Mononuclear cell (primary cell): ENCODE measurements around the gene CTSD. TPM values are rescaled to one million over a fixed set of nuclear protein-coding genes. Genes with fewer than 3 reads are reported as not detected.

Source experiments
- H3K27me3 ChIP-seq: 2 replicates; pipeline ENCODE4 v1.6.0; 2011; ENCODE audit warnings: low read length, control low read depth; ENCODE audit not compliant: insufficient read depth
- H3K4me1 ChIP-seq: 2 replicates; pipeline ENCODE4 v1.5.1; 2011; ENCODE audit warnings: mild to moderate bottlenecking, low read length, control low read depth; ENCODE audit not compliant: insufficient read depth
- H3K4me3 ChIP-seq: 2 replicates; pipeline ENCODE4 v1.5.1; 2011; ENCODE audit warnings: mild to moderate bottlenecking, low read length, moderate library complexity
- H3K9me3 ChIP-seq: 2 replicates; pipeline ENCODE4 v1.5.1; 2011; ENCODE audit warnings: low read depth, mild to moderate bottlenecking, control low read depth, low read length
- total RNA-seq: library from RNA; depleted of rRNA; stranded (reverse); fragments of >200 nt; gene quantifications from one replicate; pipeline ENCODE4 v1.2.3, GENCODE V29; 2012

The CTSD gene
- total RNA-seq, 1 donor, result 253 TPM

- H3K27me3 ChIP-seq, result peaks cover 11% of the 10 kb centered on the region
- H3K9me3 ChIP-seq, result no peaks in the 10 kb centered on the region
- no peak overlapping the region for H3K4me3 ChIP-seq
- peaks cover 51% of the 10 kb centered on the region for H3K4me1 ChIP-seq
Observed at GRCh38 chr11:1748636-1749394, 14.9 kb downstream of the CTSD start.

- Histone ChIP-seq H3K9me3 (no peaks in the 10 kb centered on the region), H3K4me3 (no peak overlapping the region), H3K4me1 (peaks cover 45% of the 10 kb centered on the region), H3K27me3 (peaks cover 11% of the 10 kb centered on the region)
Observed at GRCh38 chr11:1747753-1748635, 15.7 kb downstream of the CTSD start.

- peaks cover 37% of the 10 kb centered on the region for H3K4me1 ChIP-seq
- peaks cover 11% of the 10 kb centered on the region for H3K27me3 ChIP-seq
- H3K9me3 ChIP-seq, result no peaks in the 10 kb centered on the region
- no peak overlapping the region for H3K4me3 ChIP-seq
Observed at GRCh38 chr11:1746956-1747752, 16.6 kb downstream of the CTSD start.

- H3K4me1 ChIP-seq, result peaks cover 31% of the 10 kb centered on the region
- H3K9me3 ChIP-seq, result no peaks in the 10 kb centered on the region
- H3K27me3 ChIP-seq, result peaks cover 11% of the 10 kb centered on the region
- H3K4me3 ChIP-seq, result no peak overlapping the region
Observed at GRCh38 chr11:1746511-1746931, 17.2 kb downstream of the CTSD start.

GRCh38 chr11:1745701-1746320 is 17.9 kb downstream of the CTSD start:
- Histone ChIP-seq H3K4me3 (no peak overlapping the region), H3K4me1 (peaks cover 24% of the 10 kb centered on the region), H3K9me3 (no peaks in the 10 kb centered on the region), H3K27me3 (peaks cover 11% of the 10 kb centered on the region)

GRCh38 chr11:1744891-1745700 is 18.6 kb downstream of the CTSD start:
- H3K27me3 ChIP-seq, result peaks cover 10% of the 10 kb centered on the region
- H3K4me3 ChIP-seq, result no peak overlapping the region
- H3K4me1 ChIP-seq, result peaks cover 19% of the 10 kb centered on the region
- H3K9me3 ChIP-seq, result no peaks in the 10 kb centered on the region

GRCh38 chr11:1744137-1744886 is 19.4 kb downstream of the CTSD start:
- Histone ChIP-seq H3K4me3 (no peak overlapping the region), H3K27me3 (peaks cover 3% of the 10 kb centered on the region), H3K4me1 (peaks cover 11% of the 10 kb centered on the region), H3K9me3 (no peaks in the 10 kb centered on the region)

- peaks cover 3% of the 10 kb centered on the region for H3K27me3 ChIP-seq
Observed at GRCh38 chr11:1743585-1744136, 20.1 kb downstream of the CTSD start.

GRCh38 chr11:1742869-1743584 is 20.7 kb downstream of the CTSD start:
- no peaks in the 10 kb centered on the region for H3K9me3 ChIP-seq
- no peaks in the 10 kb centered on the region for H3K4me1 ChIP-seq
- H3K4me3 ChIP-seq, result no peak overlapping the region
- no peaks in the 10 kb centered on the region for H3K27me3 ChIP-seq

More at GRCh38 chr11:1743585-1744136, 20.1 kb downstream of the CTSD start:
- H3K4me1 ChIP-seq, result peaks cover 5% of the 10 kb centered on the region
- H3K9me3 ChIP-seq, result no peaks in the 10 kb centered on the region
- H3K4me3 ChIP-seq, result no peak overlapping the region

- Histone ChIP-seq H3K27me3 (peaks cover under 1% of the 10 kb centered on the region), H3K4me3 (no peak overlapping the region), H3K9me3 (peaks cover 1% of the 10 kb centered on the region), H3K4me1 (no peaks in the 10 kb centered on the region)
Observed at GRCh38 chr11:1742371-1742770, 21.4 kb downstream of the CTSD start.

GRCh38 chr11:1741741-1742140 is 22.0 kb downstream of the CTSD start:
- H3K9me3 ChIP-seq, result peaks cover 6% of the 10 kb centered on the region
- H3K27me3 ChIP-seq, result peaks cover 6% of the 10 kb centered on the region
- no peak overlapping the region for H3K4me3 ChIP-seq
- H3K4me1 ChIP-seq, result no peaks in the 10 kb centered on the region

GRCh38 chr11:1740786-1741530 is 22.8 kb downstream of the CTSD start:
- Histone ChIP-seq H3K4me1 (no peaks in the 10 kb centered on the region), H3K4me3 (no peak overlapping the region), H3K9me3 (peaks cover 6% of the 10 kb centered on the region), H3K27me3 (peaks cover 9% of the 10 kb centered on the region)
